HG03097 (cell line): Measurements from ENCODE around the gene FRS3.

Source experiments
- ATAC-seq: cut with Tn5 transposase; IDR thresholded peaks from one replicate; pipeline ENCODE4 v1.9.1; 2021; ENCODE audit not compliant: unreplicated experiment, low FRiP score

Gene FRS3

DNA sequence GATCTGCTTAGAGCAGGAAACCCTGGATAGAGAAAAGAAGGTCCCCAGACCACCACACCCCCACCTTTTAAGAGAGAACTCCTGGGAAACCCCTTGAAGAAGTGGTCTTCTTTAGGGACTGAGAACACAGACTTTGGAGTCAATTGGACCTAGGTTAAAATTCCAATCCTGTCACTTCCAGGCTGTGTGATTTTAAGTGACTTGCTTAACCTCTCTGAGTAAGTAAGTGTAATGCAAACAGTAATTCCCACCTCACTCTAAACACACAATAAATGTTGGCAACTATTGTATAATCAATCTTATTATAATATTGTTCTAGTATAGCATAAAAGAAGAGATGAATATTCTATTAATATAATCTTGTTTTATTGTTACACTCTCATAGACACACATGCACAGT lies 47.6 kb downstream of the FRS3 start:
- no peak for ATAC-seq

DNA sequence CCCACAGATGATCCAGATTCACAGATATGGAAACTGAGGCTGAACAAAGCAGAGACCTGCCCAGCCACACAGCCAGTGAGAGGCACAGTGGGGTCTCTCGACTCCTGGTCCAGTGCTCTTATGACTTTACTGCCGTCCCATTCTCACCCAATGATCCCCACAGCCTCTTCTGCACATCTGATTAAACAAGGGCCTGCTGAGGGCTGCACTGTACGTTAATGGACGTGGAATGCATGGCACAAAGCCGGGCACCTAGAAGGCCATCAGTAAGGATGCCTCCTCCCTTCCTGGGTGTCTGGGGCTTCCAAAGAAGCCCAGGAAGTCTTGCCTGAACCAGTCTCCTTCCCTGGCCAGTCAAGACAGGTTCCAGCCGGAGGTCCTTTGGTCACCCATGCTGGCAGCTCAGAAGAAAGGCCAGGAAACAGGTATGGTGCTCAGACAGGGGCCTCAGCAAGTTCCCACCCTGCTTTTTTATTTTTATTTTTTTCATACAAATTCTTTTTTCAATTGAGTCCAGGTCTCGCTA lies 48.1 kb downstream of the FRS3 start:
- no peak for ATAC-seq

DNA sequence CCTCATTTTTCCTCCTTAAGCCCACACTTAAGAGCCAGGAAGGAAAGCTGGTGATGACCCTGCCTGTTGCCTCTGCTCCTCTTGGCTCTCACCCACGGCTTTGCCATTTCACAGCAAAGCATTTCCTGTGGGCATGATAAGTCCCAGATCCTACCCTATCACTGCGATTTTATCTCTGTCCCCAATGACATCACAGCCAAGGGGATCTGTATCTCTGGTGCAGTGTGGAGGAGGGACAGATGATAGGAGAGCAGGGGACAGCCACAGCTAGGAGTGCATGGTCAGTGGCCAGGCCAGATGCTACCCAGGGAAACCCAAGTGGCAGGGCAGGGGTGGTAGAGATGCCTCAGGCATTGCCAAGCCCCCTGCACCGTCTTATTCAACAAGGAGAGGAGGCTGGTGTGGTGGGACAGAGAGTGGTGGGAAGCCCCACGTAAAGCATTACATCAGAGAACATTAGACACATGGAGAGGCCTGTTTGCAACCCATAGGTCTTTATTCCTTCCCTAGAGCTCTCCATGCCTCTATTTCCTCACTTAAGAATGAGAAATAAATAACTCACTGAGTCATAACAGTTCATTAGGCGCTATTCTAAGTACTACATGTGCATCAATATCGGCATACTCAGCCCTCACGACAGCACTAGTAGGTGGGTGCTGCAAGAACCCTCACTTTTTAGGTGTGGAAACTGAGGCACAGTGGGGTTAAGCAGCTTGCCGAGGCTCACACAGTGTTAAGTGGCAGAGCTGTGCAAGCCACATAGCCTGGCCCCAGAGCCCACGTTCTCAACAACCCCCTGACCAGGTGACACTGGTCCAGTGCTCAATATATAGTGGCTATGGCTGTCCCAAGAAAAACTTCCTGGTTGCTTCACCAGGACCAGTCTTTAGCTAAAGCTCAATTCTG lies 48.9 kb downstream of the FRS3 start:
- no peak for ATAC-seq

DNA sequence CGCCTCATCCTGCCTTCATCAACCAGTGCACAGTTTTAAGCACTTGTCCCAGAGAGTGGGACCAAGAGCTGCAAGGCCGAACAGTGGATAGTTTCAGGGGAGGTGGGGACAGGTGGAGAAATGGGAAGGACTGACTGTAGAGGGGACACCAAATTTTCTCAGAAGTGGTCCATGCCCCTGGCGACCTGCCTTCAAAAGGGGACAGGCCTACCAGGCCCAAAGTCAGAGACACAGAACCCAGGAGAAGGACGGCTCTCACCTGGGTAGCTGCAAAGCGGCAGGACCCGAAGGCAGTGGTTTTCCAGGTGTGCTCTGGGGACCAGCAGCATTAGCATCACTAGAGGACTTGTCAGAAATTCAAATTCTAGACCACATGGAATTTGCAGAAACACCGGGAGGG lies 50.1 kb downstream of the FRS3 start:
- no peak for ATAC-seq

DNA sequence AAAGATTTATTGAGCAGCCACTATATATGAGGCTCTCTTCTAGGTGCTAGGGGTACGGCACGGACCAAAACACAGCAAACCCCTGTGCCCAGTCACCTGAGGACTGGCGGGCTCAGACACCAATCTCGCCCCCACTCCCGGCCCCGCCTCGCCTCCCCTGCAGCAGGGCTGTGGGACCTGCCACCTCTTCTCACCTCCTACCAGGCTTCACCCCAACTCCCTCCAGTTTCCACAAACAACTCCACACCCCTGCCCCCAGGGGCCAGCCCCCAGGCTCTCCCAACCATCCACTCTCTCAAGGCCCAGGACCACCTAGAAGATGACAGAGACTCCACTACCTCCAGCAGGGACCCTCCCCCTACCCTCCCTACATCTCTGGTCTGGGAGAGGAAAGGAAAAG lies 50.7 kb downstream of the FRS3 start:
- ATAC-seq, result no peak

DNA sequence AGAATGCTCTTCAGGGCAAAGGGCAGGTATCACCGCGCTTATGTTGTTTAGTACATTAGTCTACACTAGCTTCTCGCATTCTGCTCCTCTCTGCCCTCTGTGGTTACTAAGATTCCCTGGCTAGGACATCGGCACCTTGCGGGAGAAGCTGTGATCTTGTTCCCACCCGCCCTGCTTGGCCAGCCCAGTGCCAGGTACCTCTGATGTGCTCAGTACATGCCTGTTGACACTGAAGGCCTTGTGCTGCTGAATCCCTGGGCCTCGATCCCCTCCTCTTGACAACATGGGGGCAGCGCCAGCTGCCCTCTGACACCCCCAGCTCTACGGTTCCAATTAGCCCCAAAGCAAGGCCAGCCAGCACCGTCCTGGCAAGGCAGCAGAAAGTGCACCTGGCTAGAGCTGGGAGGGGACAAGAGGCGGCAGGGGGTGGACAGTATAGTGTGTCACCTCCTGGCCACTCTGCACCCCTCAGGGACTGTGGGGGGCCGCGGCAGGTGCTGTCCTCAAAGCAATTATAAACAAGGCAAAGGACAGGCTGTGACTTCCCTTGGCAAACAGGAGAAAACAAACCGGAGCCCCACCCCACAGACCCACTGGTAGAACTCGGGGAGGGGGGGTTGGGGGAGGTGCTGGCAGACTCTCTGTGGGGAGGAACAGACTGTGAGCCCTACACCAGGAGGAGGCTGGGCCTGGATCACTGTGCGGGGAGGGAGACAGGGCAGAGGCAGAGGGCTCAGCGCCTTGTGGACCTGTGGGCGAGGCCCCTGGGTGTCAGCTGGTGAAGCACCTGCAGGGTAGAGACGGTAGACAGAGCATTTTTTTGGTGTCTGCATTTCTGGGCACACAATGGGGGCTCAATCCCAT lies 51.4 kb downstream of the FRS3 start:
- ATAC-seq, result no peak

DNA sequence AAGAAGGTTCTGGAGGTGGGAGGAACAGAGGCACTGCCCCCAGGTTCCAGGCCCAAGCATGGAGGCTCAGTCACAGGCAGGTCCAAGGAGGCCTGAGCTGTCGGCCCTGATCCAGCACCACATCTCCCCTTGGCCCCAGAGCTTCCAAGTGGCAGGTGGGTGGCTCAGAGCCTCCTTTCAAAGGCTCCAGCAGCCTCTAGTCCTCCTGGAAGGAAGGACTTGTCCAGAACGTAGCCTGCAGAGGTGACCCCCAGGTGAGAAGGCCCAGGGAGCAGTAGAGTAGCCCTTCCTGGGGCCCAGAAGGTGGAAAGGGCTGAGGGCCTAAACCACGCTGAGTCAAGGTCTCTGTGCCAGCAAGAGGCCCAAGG lies 52.0 kb downstream of the FRS3 start:
- no peak for ATAC-seq

DNA sequence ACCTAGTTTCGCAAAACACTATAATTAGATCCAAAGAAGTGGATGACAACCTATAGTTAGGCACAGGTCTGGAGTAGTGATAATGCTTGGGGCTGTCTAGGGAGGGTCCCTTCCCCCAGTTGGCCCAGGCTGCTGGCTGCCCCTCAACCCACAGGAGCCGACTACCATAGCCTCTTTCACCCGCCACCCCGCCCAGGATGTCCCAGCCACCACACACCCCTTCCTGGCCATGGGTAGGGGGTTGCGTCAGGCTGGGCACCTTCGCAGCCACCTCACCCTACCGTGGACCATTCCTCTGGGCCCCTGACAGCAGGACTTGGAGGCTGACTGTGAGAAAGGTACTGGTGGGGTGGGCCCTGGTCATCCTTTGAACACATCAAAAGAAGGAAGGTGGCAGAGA lies 52.8 kb downstream of the FRS3 start:
- ATAC-seq, result no peak

DNA sequence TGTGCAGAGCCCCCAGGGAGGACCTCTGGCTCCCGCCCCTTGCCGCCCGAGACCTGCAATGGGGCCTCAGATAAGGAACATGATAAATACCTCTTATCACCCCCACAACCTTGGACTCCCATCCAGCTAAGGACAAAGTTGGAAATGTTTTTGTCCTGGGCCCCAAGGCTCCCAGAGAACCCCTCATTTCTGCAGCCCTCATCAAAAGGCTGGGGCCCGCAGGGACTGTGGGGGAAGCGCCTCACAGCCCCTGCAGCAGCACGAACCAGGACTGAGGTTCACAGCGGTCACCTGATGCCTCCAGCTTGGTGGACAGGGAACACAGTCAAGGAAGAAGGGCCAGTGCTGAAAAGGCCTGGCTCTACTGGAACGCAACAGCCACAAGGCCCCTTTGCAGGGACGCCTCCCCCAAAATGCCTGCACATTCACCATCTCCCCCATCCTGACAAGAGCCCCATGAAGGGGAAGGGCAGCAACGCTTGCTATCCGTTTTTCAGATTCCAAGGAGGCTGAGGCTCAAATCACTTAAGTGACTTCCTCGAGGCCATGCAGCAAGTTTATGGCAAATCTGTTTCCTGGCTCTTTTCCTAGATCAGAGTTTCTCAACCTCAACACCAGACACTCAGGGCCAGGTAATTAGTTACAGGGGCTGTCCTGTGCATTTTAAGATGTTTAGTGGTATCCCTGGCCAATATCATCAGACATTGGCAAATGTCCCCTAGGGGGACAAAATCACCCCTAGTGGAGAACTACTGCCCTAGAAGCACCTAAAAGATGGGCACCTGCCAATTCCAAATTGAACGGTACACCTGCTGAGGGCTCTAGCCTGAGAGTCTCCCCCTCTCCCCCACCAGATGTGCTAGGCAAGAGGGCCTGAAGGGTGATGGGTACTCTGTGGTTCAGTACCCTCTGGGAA lies 54.9 kb downstream of the FRS3 start:
- ATAC-seq, result no peak

DNA sequence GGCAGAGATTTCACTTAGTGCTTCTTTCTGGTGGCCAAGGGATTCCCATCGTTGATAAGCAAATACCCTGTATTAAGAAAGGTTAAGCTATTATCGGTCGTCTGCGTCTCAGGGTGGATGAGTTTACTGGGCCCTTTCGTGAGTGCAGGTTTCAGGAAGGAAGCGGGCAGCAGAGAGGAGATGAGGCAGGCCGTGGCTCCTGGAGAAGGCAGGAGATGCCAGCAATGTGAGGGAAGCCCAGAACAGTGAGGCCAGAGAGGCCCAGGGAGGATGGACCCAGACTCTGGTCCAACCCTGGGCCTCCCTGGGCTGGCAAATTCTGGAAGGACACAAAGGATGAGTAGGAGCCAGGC lies 55.5 kb downstream of the FRS3 start:
- ATAC-seq, result no peak

DNA sequence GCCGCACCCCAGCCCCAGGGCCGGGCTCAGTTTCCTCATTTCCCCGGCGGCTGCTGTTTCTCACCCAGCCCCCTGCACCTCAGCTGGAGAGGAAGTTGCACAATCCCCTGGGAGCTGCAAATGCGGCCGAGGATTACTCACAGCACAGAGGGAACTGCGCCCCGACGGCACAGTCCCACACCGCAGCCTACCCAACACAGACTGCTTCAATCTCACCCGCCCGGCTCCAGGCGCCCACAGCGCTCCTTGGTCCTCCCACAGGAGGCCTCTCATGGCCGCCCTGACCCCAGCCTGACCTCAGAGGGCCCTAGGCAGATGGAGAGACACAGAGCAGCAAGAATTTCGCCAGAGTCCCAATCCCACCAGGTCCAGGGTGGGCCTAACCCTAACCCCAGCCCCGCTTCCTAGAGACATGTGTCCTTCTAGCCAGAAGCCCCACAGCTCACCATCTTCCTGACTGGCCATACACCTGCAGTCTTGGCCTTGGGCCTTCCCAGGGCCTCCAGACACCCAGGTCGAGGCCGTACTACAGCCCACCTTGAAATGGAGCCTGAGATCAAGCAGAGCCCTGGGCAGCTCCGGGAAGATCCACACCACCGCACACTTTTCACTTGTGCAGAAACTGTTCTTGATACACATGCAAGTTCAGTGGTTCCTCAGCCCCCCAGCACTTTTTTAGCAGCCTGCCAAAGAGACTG lies 56.0 kb downstream of the FRS3 start:
- ATAC-seq, result peak; percentile 66

DNA sequence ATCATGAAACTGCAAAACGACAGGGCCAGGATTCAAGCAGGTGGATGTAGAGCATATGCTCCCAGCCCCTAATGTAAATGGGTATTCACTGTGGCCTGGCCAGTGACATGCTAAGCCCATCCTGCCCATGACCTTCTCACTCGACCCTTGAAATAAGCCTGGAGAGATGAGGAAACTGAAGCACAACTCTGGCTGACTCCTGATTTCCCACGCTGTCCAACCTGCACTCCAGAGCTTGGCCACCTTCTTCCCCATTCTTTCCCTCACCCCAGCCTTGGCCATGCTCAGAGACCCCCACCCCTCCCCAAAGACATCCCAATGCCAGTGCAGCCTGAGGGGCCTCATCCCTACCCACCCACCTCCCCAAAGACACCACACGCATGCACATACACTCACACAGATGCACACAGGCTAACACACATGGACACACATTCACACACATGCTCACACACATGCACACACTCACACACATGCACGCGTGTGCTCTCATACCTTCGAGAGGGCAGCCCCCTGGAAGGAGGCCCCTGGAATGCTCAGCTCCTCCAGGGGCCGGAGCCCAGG lies 56.7 kb downstream of the FRS3 start:
- no peak for ATAC-seq

DNA sequence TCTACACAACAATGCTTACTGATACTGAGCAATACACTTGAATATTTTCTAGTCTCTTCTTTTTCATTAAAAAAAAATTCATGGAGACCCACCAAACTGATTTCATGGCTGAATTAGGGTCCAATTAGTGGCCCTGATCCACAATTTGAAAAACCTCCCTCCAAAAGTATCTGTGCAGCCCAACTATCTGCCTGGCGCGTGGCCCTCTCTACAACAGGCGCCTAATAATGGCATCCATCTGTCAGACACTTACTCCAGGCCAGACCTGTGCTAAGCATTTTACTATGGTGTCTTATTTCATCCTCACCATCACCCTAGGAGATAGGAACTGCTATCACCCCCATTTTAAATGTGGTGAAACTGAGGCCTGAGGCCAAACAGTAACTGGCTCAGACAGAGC lies 58.3 kb downstream of the FRS3 start:
- no peak for ATAC-seq

DNA sequence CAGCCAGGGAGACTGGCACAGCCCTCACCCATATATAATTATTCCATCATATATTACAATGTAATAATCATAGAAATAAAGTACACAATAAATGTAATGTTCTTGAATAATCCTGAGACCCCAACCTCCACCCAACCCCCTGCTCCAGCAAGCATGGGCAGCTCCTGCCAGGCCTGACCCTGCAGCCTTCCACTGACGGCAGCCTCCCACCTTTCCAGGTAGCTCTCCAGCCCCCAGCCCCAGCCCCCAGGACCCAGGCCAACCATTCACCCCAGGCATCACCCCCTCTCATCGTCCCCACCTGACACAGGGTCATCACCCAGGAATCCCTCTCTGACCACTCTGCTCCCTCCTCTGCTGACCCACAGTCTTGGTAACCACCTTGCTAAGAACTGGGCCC lies 58.9 kb downstream of the FRS3 start:
- no peak for ATAC-seq

DNA sequence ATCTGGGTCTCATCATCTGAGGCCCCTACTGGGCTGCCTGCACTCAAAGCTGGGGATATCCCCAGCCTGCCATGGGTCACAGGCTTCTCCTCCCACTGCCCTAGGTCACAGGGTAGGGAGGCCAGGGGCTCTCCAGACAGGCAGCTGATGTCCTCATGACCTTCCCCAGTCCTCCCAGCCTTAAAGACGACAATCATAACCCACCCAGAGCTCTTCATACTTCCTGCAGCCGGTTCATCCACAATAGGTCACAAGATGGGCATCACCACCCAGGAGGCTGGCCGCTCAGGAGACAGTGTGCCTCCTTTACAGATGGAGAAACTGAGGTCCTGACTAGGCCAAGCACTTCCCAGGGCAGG lies 59.5 kb downstream of the FRS3 start:
- ATAC-seq, result no peak
